DOHH2 (cell line): Measurements from ENCODE around the gene PLIN1.

ENCODE experiments used
- H3F3A ChIP-seq: fragments of 200-600 bp; sonication (generic), shearing (Covaris generic); 2 replicates; pipeline ENCODE4 v1.6.0; 2016; ENCODE audit warnings: antibody characterized with exemption, mild to moderate bottlenecking; ENCODE audit not compliant: control insufficient read depth, insufficient read depth
- H3K27ac ChIP-seq: fragments of 200-600 bp; sonication (generic); 2 replicates; pipeline ENCODE4 v1.5.1; 2014; ENCODE audit warnings: low read depth, mild to moderate bottlenecking, low read length, moderate library complexity
- H3K27me3 ChIP-seq: fragments of 200-600 bp; sonication (generic); 2 replicates; pipeline ENCODE4 v1.6.1; 2014; ENCODE audit warnings: mild to moderate bottlenecking, low read length, mixed read lengths; ENCODE audit not compliant: control insufficient read depth
- H3K36me3 ChIP-seq: fragments of 200-600 bp; sonication (generic); 2 replicates; pipeline ENCODE4 v1.6.1; 2014; ENCODE audit warnings: mild to moderate bottlenecking, low read length, moderate library complexity, mixed read lengths; ENCODE audit not compliant: control insufficient read depth
- H3K4me1 ChIP-seq: fragments of 200-600 bp; sonication (generic); 2 replicates; pipeline ENCODE4 v1.6.1; 2014; ENCODE audit warnings: mild to moderate bottlenecking, low read length, mixed read lengths; ENCODE audit not compliant: control insufficient read depth
- H3K4me2 ChIP-seq: fragments of 200-600 bp; sonication (generic); 2 replicates; pipeline ENCODE4 v1.6.0; 2014; ENCODE audit warnings: mild to moderate bottlenecking, low read length, moderate library complexity
- H3K4me3 ChIP-seq: fragments of 200-600 bp; sonication (generic); 2 replicates; pipeline ENCODE4 v1.5.1; 2014; ENCODE audit warnings: mild to moderate bottlenecking, low read length, mixed read lengths
- H3K79me2 ChIP-seq: fragments of 200-600 bp; sonication (generic); 2 replicates; pipeline ENCODE4 v1.6.1; 2014; ENCODE audit warnings: mild to moderate bottlenecking, low read length, mixed read lengths; ENCODE audit not compliant: control insufficient read depth
- H3K9me2 ChIP-seq: fragments of 200-600 bp; sonication (generic); replicated peaks from 2 replicates; pipeline ENCODE4 v1.6.1; 2014; ENCODE audit warnings: mild to moderate bottlenecking, low read length, mixed read lengths; ENCODE audit not compliant: control insufficient read depth
- H3K9me3 ChIP-seq: fragments of 200-600 bp; sonication (generic); 2 replicates; pipeline ENCODE4 v1.6.1; 2014; ENCODE audit warnings: antibody characterized with exemption, low read length, mixed read lengths; ENCODE audit not compliant: control insufficient read depth, insufficient read depth
- H4K20me1 ChIP-seq: fragments of 200-600 bp; sonication (generic); 2 replicates; pipeline ENCODE4 v1.6.0; 2014; ENCODE audit warnings: low read depth, mild to moderate bottlenecking, antibody characterized with exemption, low read length, moderate library complexity; ENCODE audit not compliant: control insufficient read depth, insufficient read depth
- EZH2phosphoT487 ChIP-seq: fragments of 200-600 bp; sonication (generic); IDR thresholded peaks from 2 replicates; pipeline ENCODE4 v1.6.1; 2017; ENCODE audit warnings: borderline replicate concordance, mild to moderate bottlenecking, antibody characterized with exemption, low read length, moderate library complexity, mixed read lengths
- TF ChIP-seq, protein P1 (sequence below): fragments of 200-600 bp; sonication (generic); IDR thresholded peaks from one replicate; pipeline ENCODE4 v1.5.1; 2014; ENCODE audit warnings: antibody characterized with exemption, mild to moderate bottlenecking, low read depth, low read length; ENCODE audit not compliant: poor library complexity, severe bottlenecking

Gene PLIN1

DNA sequence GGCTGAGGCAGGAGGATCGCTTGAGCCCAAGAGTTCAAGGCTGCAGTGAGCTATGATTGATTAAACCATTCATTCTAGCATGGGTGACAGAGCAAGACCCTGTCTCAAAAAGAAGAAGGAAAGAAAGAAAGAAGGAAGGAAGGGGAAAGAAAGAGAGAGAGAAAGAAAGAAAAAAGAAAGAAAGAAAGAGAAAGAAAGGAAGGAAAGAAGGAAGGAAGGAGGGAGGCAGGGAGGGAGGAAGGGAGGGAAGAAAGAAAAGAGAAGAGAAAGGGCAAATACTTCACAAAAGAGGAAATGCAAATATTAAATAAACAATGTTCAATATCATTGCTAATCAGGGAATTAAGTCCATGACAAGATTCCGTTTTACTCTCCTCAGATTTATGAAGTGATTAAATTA lies 19.9 kb downstream of the PLIN1 start:
- Histone ChIP-seq H3K79me2 (no peaks in the 10 kb centered on the region), H3K4me1 (no peaks in the 10 kb centered on the region), H4K20me1 (no peaks in the 10 kb centered on the region), H3K36me3 (no peaks in the 10 kb centered on the region), H3K9me2 (no peaks in the 10 kb centered on the region), H3K27ac (no peak overlapping the region), H3K27me3 (peaks cover 35% of the 10 kb centered on the region), H3K4me2 (no peak overlapping the region), H3K4me3 (no peak overlapping the region), H3K9me3 (no peaks in the 10 kb centered on the region), H3F3A (no peaks in the 10 kb centered on the region)
- TF ChIP-seq EZH2phosphoT487: no peak
- TF ChIP-seq, protein P1, sequence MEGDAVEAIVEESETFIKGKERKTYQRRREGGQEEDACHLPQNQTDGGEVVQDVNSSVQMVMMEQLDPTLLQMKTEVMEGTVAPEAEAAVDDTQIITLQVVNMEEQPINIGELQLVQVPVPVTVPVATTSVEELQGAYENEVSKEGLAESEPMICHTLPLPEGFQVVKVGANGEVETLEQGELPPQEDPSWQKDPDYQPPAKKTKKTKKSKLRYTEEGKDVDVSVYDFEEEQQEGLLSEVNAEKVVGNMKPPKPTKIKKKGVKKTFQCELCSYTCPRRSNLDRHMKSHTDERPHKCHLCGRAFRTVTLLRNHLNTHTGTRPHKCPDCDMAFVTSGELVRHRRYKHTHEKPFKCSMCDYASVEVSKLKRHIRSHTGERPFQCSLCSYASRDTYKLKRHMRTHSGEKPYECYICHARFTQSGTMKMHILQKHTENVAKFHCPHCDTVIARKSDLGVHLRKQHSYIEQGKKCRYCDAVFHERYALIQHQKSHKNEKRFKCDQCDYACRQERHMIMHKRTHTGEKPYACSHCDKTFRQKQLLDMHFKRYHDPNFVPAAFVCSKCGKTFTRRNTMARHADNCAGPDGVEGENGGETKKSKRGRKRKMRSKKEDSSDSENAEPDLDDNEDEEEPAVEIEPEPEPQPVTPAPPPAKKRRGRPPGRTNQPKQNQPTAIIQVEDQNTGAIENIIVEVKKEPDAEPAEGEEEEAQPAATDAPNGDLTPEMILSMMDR: no peak

DNA sequence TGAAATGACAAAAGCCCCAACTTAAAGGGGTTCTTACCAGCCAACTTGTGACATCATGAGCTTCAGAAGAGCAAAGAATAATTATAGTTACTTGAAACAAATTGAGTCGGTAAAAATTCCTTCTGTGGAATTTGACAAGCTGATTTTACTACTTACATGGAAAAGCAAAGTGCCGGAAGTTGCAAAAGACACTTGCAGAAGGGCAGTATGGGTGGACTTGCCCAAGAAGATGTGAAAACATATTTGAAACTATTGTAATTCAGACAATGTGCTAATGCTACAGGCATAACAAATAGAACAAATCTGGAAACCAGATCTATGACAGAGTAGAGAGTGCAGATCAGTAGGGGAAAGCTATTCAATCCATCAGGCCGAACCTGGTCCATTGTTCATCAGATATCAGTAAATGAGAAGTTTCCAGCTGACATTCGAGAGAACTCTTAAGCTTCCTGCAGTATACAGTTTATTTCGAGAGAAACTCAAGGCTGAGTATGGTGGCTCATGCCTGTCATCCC lies 21.4 kb downstream of the PLIN1 start:
- H3K36me3 ChIP-seq: no peaks in the 10 kb centered on the region
- H4K20me1 ChIP-seq: no peaks in the 10 kb centered on the region
- H3K4me1 ChIP-seq: no peaks in the 10 kb centered on the region
- no peak for TF ChIP-seq EZH2phosphoT487
- TF ChIP-seq, protein P1: no peak
- H3K9me2 ChIP-seq: no peaks in the 10 kb centered on the region
- no peak overlapping the region for H3K4me2 ChIP-seq
- peaks cover 42% of the 10 kb centered on the region for H3K27me3 ChIP-seq
- no peak overlapping the region for H3K27ac ChIP-seq
- H3F3A ChIP-seq: no peaks in the 10 kb centered on the region
- H3K9me3 ChIP-seq: no peaks in the 10 kb centered on the region
- H3K79me2 ChIP-seq: no peaks in the 10 kb centered on the region
- no peak overlapping the region for H3K4me3 ChIP-seq

DNA sequence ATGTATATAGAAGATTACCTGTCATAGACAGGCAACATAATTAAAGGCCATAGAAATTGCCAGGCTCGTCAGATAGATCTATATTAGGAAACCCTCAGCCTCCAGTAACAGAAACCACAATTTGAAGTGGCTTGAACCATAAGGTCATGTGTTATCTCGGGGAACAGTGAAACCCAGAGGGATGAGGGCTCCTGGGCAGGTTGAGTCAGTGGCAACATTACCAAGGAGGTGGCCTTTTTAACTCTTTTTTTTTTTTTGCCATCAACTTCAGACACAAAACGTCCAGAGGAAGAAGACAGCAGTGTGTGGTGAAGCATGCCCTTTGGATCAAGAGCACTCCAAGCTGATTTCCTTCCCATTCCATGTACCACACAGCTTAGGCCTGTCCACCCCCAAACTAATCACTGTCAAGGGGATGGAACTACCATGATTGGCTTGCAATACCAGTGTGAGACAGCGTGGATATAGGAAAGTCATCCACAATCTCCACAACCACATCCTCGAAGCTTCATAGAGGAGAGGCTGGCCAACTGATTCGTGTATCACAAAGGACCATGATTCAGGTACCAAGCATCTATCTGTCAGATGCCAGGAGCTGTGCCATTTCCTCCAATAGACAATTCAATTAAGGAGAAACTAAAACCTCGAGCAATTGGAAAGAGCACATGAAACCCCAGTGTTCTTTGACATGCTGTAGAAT lies 22.9 kb downstream of the PLIN1 start:
- Histone ChIP-seq H3K27me3 (peaks cover 42% of the 10 kb centered on the region), H3K27ac (no peak overlapping the region), H3K36me3 (no peaks in the 10 kb centered on the region), H3K79me2 (no peaks in the 10 kb centered on the region), H3K4me2 (no peak overlapping the region), H3K9me2 (no peaks in the 10 kb centered on the region), H4K20me1 (no peaks in the 10 kb centered on the region), H3K9me3 (no peaks in the 10 kb centered on the region), H3K4me3 (no peak overlapping the region), H3K4me1 (no peaks in the 10 kb centered on the region), H3F3A (no peaks in the 10 kb centered on the region)
- TF ChIP-seq EZH2phosphoT487: no peak
- TF ChIP-seq, protein P1: no peak
